Stimulated activated CD4-positive, alpha-beta T cell treated with anti-CD3 and anti-CD28 coated beads, Interleukin-2, amount 100 ng/mL, for 4 hours (primary cell): ENCODE data around the gene PALLD.

Experiments used
- DNase-seq: peaks from one replicate; pipeline ENCODE4 v3.0.0-alpha.2; 2020; ENCODE audit warnings: low read depth

PALLD gene

DNA sequence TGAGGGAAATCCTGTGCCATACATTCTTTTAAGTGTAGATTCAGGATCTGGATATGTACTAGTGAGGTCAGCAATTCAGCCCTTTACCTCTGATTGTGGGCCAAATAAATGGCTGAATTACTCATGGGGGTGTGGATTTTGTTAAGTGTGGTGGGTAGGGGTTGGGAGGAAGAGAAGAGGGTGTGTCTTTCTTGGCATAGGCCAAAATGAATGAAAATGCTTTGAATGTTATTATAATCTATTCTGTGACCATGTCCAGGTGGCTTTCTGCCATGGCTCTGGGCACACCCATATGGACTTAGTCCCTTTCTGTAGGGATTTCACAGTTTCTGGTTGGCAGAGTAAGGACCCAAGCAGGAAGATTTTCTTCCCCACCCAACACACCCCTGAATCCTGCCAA, 268.9 kb downstream of the PALLD start:
- DNase-seq = no peak

DNA sequence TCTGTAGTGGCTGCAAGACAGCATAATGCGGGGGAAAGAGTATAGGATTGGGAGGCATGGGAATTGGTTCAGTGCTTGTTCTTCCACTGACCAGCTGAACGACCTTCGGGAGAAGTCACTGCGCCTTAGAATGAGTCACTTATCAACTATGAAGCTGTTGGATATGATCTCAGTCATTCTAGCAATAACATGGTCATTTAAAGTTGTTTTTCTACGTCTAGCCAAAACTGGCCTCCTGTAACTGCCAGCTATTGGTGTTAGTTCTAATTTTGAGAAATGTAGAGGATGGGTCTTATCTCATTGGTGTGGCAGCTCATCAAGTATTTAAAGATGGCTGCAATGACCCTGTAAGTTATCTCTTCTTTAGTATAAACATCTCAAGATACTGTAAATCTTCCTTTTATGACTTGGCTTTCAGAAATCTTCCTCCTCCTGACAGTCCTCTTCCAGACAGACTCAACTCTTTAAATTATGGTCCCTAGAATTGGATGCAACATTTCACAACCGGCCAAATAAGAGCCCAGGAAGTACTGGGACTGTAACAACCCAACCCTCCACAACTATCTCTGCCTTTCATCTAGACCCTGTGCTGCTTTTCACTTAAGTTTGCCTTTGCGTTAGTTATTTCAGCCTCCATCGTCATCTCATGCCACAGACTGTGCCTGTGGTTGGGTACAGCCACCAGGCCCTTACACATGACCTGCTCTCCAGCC, 269.9 kb downstream of the PALLD start:
- no peak for DNase-seq

DNA sequence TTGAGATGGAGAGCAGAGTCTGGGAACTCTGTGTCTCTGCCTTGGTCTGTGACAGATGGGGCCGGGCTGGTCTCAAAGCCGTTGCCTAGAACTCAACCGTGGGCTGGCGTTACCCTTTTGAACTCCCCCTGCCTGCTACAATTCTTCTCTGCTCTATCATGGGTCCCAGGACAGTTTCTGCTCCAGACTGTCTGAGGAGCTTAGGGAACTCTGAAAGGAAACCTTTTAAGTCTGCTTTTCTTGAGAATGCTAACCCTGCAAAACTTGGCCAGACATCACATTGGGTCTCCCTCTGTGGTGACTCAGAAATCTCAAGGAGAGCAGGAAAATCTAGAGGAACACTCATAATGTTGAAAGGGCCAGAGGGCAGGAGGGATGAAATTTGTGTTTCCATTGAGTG, 272.6 kb downstream of the PALLD start:
- no peak for DNase-seq

DNA sequence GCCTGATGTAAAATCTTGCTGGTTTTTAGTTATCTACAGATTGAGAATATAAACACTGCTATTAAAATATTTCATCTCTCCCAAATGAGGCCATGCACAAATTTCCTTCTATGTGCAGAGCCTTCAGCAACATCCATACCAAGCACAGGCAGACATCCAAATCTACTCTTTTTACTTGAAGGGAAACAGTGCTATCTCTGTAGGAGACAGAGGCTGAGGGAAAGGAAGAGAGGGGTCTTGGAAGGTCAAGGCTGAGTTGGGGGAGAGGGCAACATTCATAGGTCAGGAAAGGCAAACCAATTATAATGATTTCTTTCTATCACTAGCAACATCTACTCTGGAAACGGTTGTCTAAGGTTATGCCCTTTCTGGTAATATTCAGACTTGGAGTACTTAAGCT, 273.0 kb downstream of the PALLD start:
- no peak for DNase-seq

DNA sequence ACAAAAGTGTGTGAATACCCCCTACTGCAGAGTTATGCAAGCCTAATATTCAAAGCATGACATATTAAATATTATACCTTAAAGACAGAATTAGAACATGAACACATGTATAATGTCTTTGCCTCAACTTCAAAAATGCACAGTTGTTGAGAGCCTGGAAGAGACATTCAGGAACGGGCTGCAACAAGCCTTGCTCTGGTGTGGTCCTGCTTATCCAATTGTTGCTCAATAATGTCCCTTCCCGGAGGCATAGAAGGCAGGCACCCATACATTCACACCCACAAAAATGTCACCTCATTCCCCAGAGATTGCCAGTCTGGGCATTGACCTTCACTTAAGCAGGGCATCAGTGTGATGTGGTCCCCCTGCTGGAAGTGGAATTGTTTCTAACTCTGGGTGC, 274.4 kb downstream of the PALLD start:
- DNase-seq = no peak

DNA sequence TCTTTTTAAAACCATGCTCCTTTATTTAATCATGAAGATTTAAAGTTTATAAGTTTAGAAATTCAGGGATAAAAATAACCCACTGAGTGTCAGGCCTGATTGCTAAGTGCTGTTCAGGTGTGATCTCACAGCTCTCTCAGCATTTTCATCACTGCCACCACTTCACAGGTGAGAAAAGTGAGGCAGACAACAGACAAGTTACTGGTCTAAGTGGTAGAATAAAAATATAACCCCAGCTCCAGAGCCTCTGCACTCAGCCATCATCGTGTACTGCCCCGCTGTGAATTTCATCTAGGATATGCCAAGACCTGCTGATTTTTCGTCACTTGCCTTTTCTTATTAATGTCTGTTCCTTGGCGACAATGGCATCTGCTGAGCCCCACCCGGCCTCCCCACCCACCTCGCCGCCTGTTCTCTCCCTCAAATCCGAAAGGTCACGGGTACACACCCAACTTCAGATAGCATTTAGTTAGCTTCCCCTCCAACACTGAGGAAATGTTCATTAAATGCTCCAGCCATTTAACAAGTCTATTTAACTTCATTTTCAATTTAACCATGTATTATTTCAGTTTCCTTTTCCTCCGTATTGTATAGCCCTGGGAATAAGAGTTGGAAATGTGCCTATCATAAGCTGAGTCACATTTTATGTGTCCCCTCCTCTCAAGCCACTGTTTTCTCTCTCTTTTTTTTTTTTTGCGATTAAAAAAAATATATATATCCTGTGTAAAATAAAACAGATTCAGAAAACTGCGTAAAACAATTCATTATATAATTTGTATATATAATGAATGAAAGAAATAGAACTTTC, 276.7 kb downstream of the PALLD start:
- no peak for DNase-seq

DNA sequence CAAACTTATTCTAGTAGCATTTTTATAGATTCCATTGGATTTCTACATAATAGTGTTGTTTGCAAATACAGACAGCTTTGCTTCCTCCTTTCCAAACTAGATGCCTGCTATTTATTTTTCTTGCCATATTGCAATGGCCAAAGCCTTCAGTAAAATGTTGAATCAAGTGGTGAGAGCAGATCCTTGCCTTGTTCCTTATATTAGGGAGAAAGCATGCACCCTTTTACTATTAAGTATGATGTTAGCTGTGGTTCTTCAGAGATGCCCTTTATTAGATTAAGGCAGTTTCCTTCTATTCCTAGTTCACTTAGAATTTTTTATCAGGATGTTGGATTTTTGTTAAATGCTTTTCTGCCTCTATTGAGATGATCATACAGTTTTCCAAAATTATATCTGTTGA, 279.5 kb downstream of the PALLD start:
- no peak for DNase-seq

DNA sequence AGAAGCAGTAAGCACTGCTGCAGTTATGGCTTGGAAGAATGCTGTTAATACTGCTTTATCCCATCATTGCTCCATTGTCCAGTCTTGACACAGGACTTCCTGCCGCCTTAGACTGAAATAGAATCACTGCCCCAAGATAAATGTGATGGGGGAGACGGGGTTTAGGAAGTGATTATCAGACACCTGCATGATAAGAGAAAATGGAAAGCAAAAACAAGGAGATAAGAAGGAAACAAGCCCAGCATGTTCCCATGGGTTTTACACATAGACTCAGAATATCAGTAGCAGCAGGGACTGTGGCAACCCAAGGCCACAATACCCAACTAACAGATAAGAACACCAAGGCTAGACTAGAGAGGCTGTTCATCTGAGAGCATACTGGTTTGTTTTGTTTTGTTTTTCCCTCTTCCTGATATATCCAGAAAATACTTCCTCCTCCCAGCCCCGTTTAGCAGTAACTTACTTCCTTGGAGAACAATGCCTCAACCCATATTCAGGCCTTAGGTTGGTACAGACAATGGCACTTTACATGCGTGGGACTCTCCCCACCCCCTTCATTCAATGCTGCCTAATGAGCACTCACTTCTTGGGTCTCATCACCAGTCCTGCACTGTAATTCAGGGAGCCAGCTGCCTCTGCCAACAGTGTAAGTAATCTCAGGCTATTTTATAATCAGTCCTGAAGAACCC, 280.6 kb downstream of the PALLD start:
- DNase-seq = no peak

DNA sequence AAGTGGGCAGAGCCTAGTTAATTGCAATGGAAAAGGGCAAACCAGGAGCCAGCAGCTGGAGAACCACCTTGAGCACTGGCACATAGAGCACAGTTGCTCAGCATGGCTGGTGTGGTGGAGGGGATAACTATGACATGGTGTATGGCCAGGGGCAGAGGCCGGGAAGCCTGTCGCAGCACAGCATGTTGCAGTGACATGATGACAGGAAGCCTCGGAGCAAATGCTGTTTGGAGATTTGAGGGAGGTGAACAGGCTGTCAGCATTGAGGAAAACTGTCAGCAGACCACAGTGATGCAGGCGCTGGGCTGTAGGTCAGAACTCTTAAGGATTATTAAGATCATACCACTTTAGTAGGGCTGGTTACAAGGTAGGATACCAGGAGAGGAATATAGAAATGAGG, 284.5 kb downstream of the PALLD start:
- DNase-seq = no peak

DNA sequence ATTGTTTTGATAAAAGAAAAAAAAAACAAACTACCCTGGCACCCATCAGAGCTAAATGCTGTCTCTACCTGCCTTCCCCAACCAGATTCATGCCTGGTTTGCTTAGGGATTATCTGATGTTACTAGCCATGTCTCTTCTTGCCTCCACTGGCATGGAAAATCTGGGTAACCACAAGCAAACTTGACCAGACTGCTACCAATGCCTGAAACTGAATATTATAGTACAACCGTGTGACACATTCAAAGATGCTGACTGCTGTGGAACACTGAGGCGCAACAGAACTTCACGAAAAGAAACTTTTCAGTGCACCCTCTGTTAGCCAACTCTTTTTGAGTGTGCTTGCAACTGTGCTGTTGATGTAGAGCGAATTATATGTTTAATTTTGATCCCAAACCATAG, 285.1 kb downstream of the PALLD start:
- no peak for DNase-seq

DNA sequence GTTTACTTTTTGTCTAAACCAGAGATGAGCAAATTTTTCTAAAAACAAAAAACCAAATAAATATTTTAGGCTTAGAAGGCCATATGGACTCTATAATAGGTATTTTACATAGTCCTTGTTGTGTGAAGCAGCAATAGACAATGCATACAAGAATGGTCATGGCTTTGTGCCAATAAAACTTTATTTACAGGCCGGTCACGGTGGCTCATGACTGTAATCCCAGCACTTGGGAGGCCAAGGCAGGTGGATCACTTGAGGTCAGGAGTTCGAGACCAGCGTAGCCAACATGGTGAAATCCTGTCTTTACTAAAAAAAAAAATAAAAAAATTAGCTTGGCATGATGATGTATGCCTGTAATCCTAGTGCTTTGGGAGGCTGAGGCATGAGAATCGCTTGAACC, 285.6 kb downstream of the PALLD start:
- no peak for DNase-seq

DNA sequence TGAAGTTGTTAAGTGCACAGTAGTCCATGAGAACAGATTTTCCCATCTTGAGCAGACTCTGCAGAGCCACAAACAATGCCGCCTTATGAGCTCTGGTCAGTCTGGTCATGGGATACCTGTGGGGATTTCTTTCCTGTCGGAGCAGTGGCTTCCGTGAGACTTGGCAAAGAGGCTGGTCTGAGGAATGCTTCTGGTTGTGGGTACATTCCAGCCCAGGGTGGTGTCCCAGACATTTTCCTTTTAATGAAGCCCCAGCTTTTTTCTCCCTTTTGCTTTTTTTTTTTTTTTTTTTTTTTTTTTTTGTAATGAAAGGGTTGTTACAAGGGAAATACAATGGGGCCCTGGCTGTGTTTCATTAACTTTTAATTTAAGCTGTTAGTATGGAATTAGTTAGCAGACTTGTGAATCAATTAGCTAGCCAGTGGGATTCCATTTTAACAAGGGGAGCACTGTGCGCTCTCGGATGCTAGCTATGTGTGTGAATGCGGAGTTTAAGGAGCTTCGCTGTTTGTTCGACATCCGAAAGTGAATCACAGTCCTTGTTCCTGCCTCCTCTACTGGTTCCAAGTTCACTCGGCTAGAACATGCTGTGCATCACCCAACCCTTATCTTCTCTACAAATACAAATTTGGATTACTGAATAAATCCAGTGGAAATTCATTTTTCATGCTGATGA, 288.1 kb downstream of the PALLD start:
- DNase-seq = no peak

DNA sequence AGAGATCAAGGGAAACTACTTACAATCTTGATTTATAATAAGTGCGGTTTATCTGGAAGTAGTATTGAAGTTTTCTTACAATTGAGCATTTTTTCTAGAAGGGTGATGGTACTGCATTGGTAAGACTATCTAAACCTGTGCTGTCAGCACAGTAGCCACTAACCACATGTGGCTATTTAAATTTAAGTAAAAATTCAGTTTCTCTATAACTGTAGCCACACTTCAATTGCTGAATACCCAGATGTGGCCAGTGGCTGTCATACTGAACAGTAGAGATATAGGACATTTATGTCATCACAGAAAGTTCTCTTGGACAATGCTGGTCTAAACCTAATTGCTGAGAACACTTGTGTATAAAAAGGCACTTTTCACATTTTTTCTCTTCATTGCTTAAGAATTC, 290.5 kb downstream of the PALLD start:
- no peak for DNase-seq

DNA sequence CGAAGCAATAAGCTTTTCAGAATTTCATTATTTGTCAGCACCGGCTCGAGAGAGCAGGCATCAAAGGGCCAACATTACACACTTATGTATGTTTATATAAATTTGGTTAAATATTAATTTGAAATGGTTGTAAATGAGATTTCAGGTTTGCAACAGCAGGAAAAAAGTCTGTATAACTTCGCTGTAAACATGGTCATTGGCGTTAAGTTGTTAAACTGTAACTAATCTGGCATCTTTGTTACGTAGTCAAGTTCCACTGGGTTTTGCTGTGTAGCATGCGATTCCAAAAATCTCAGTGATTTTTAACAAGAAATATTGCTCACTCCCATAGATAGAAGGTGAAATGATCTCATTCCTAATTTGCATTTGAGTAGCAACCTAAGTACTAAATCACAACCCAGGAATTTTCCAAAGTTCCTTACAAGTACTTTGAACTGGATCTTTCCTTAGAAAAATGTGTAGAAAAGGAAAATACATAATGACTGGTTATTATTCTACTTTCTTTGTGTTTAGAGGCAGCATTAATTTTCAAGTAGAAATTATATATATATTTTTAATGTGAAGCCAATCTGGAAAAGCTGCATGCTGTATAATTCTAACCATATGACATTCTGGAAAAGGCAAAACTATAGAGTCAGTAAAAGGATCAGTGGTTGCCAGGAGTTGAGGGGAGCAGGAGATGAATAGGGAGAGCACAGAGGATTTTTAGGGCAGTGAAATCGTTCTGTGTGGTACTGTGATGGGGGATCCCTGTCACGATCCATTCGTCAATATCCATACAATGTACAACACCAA, 291.1 kb downstream of the PALLD start:
- no peak for DNase-seq

DNA sequence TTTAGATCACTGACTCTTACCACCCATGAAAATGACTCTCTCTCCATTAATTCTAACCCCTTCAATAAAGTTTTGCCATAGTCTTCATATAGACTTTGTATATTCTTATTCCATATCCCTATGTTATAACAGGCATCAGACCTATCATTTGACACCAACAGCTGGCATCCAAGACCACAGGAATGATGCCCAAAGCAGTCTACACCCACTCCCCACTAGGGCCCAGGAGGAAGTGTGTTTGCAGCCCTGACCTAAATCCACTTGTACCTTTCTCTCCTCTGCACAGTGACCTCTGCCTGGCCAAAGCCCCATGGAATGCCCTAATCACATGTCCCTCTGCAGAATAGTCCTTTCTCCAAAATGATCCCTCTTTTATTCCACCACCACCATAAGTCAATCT, 294.0 kb downstream of the PALLD start:
- no peak for DNase-seq

DNA sequence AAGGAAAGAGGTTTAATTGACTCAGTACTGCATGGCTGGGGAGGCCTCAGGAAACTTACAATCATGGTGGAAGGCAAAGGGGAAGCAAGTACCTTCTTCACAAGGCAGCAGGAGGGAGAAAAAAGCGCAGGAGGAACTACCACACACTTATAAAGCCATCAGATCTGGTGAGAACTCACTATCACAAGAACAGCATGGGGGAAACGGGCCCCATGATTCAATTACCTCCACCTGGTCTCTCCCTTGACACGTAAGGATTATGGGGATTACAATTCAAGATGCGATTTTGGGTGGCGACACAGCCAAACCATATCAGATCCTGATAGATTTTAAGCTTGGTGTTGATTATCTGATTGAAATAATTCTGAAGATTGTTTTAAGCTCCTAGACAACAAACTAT, 294.5 kb downstream of the PALLD start:
- DNase-seq = no peak

DNA sequence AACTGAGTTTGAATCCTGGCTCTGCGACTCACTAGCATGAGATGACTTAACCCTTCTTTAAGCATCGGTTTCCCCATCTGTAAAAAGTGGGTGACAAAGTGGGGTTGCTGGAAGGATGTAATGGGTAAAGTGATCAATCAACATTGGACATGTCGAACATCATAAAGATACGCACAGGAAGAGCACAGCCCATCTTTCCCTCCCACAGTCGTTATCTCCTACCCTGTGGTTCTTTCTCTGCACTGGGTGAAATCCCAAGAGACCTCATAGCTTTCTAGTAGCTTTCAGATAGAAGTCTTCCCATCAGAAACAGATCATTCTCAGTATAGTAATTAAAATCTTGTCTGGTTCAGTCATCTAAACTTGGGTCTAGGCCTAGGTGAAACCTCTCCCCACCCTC, 296.7 kb downstream of the PALLD start:
- DNase-seq = no peak

DNA sequence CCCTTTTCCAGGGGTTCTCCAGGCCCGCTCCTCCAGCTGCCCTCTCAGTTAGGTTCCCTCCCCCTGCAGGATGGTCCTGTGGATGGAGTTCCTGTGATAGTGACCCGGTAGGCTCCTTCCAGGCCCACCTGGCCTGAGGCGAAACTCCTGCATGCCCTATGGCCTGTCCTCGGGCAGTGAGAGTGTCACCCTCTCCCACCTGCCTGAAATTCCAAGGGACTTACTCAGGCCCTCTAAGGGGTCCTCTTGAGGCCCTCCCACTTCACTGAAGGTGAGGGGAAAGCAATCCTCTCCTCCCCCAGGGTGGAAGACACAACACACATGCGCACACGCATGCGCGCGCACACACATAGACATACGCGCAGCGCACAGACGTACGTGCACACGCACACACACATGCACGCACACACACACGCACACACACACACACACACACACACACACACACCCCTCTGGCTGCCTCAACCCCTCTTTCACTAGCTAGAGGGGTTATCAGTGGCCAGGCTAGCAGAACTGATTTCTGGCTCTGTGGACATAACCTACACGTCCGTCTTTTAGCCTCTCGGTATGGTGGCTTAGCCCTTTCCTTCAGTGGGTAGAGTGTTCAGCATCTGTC, 297.3 kb downstream of the PALLD start:
- no peak for DNase-seq

DNA sequence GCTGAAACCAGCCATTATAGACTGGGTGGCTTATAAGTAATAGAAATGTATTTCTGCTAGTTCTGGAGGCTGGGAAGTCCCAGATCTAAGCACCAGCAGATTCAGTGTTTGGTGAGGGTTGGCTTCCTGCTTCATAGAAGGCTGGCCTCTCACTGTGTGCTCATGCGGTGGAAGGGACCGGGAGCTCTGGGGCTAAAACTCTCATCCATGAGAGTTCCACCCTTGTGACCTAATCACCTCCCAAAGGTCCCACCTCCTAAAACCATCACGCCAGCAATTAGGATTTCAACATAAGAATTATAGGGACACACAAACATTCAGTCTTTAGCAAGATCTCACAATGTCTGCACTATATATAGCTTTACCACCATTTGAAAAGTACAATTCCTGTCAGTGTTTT, 298.0 kb downstream of the PALLD start:
- DNase-seq = no peak

DNA sequence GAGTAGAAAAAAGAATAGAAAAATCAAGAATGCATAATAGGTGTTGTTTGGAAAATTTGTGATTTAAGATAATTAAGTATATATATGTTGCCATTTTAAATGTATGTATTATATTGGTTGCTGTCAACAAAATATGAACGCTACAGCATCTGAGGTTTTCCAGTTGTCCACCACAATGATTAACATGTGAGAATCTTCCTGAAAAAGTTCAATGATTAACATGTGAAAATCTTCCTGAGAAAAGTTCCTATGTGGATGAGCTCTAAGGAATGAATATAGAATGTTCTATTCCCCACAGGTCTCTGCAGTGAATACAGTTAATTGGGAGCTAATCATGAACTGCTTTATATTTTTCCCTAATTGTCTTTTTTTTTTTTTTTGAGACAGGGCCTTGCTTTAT, 298.5 kb downstream of the PALLD start:
- no peak for DNase-seq

DNA sequence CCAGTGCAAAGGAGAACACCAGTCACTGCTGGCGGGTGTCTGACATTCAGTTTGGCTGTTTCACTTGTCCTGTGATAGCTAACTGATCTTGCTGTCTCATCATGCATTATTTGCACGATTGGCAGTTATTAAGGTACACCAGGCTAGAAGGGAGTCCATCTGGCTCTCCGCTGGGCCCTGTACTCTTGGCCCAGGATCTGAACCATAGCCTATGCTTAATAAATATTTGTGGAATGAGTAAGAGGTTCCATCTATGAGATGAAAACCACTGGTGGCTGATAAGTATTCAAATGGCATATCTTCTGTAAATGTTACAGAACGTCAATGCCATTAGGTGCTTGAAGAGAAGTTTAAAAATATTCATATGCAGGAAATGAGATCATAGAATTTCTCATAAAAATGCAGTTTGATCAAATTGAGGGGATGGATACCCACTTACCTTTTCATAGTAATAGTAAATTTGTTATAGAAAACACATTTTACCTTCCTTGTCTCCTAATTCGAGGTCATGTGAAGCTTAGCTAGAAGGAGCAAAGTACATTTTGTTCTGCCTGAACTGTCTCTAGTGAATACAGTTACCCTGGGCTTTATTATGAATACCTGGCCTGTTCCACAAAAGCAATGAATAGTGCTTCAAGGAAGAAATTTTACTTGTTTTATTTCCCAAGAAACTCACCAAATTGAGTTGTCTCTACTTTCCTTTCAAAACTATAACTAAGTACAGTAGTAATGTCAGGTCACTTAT, 299.7 kb downstream of the PALLD start:
- DNase-seq = no peak
